ENCODE data around the gene TEKT1.
"Not testable (repeated sequence)": the region's sequence is repeated elsewhere in the genome, so short reads cannot be mapped to it uniquely, and the experiment has no call there.

Gene TEKT1

DNA sequence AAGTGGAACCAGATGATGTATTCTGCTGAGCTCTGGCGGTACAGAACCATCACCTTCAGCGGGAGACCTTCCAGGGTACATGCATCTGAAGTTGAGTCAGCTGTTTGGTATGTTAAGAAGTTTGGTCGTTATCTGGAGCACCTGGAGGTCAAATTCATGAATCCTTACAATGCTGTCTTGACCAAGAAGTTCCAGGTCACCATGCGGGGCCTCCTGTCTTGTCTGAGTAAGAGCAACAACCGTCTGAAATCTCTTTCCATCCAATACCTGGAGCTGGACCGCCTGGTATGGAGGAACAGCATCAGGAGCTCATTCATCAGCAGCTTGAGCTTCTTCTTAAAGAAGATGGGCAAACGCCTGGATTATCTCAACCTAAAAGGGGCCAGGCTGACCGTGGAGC is 51.5 kb downstream of the TEKT1 start:
- DNase-seq (ENCODE audit: extremely low read depth, low read depth) = no peak
- TF ChIP-seq, protein P1, sequence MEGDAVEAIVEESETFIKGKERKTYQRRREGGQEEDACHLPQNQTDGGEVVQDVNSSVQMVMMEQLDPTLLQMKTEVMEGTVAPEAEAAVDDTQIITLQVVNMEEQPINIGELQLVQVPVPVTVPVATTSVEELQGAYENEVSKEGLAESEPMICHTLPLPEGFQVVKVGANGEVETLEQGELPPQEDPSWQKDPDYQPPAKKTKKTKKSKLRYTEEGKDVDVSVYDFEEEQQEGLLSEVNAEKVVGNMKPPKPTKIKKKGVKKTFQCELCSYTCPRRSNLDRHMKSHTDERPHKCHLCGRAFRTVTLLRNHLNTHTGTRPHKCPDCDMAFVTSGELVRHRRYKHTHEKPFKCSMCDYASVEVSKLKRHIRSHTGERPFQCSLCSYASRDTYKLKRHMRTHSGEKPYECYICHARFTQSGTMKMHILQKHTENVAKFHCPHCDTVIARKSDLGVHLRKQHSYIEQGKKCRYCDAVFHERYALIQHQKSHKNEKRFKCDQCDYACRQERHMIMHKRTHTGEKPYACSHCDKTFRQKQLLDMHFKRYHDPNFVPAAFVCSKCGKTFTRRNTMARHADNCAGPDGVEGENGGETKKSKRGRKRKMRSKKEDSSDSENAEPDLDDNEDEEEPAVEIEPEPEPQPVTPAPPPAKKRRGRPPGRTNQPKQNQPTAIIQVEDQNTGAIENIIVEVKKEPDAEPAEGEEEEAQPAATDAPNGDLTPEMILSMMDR (IDR thresholded peaks at IDR 0.05; ENCODE audit: low read depth, low read length, missing control alignments) = no peak
- no peak overlapping the region for H3K4me3 ChIP-seq (replicated peaks; ENCODE audit: low read depth, low read length)

DNA sequence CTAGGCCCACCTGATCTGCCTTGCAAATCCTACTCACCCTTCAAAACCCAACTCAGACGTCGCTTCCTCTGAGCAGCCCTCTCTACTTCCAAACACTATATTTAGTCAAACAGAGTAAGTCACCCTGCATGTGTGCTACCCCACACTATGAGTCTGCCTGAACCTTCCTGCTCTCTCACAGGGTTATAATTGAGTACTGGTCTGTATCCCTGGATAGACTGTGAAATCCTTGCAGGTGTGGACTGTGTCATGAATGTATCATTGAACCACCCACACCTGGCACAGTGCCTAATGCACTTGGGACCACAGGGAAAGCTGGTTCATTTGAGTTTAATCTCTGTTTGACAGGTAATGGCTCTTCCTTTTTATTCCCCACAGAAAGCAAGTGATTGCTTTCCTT is 52.1 kb downstream of the TEKT1 start:
- no peak overlapping the region for H3K4me3 ChIP-seq (replicated peaks; ENCODE audit: low read depth, low read length)
- TF ChIP-seq, protein P1 (IDR thresholded peaks at IDR 0.05; ENCODE audit: low read depth, low read length, missing control alignments) = no peak
- no peak for DNase-seq (ENCODE audit: extremely low read depth, low read depth)

DNA sequence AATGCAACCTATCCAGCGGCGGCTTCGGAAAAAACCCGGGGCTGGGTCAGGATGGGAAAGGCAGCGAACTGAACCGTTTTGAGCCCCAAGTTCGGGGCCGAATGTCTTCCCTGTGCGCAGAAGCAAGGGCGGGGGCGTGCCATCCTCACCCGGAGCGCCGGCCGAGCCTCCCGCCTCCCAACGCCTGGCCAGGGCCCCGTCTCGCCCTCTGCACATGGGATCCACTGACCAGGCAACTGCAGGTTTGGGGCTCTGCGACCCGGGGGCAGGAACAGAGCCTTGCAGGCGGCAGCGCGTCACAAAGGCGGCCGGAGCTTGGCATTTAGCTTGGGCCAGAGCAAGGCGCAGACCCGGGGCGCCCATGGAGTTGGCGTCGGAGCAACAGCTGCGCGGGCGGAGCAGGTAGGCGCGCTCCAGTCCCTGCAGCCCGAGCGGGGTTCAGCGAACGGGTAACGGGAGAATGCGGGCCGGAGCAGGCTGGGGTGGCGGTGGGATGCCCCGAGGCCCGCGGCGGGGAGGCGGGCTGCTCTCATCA is 55.6 kb downstream of the TEKT1 start, which contains the start of gene FBXO39:
Gene FBXO39, plus strand, starts transcription at position 345 of the 535 bp plus-strand sequence. CDS start 3,654 bp downstream, outside the sequence.
- TF ChIP-seq, protein P1 (IDR thresholded peaks at IDR 0.05; ENCODE audit: low read depth, low read length, missing control alignments) = no peak
- no peak within 1 kb of the TSS for H3K4me3 ChIP-seq (replicated peaks; ENCODE audit: low read depth, low read length)
- no peak for DNase-seq (ENCODE audit: extremely low read depth, low read depth)

DNA sequence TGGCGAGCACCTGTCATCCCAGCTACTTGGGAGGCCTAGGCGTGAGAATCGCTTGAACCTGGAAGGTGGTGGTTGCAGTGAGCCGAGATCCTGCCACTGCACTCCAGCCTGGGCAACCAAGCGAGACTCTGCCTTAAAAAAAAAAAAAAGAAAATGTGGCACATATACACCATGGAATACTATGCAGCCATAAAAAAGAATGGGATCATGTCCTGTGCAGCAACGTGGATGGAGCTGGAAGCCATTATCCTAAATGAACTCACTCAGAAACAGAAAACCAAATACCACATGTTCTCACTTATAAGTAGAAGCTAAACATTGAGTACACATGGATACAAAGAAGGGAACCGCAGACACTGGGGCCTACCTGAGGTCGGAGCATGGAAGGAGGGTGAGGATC is 56.6 kb downstream of the TEKT1 start:
- DNase-seq (ENCODE audit: extremely low read depth, low read depth); H3K4me3 ChIP-seq (replicated peaks; ENCODE audit: low read depth, low read length): not testable (repeated sequence)

DNA sequence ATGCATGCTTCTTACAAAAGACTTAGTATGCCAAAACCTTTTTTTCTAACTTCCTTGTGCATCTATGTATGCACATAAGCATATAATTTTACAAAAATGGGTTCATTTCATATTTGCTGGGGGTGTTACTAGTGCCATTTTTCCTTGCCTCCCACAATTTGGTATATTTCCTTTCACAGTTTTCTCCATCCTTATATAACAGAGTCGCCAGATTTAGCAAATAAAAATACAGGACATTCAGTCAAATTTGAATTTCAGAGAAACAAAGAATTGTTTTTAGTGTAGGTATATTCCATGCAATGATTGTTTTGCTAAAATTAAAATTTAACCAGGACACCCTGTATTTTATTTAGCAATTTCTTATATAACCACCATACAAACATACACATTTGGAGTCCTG is 59.5 kb downstream of the TEKT1 start:
- no peak overlapping the region for H3K4me3 ChIP-seq (replicated peaks; ENCODE audit: low read depth, low read length)
- TF ChIP-seq, protein P1 (IDR thresholded peaks at IDR 0.05; ENCODE audit: low read depth, low read length, missing control alignments) = no peak
- no peak for DNase-seq (ENCODE audit: extremely low read depth, low read depth)

DNA sequence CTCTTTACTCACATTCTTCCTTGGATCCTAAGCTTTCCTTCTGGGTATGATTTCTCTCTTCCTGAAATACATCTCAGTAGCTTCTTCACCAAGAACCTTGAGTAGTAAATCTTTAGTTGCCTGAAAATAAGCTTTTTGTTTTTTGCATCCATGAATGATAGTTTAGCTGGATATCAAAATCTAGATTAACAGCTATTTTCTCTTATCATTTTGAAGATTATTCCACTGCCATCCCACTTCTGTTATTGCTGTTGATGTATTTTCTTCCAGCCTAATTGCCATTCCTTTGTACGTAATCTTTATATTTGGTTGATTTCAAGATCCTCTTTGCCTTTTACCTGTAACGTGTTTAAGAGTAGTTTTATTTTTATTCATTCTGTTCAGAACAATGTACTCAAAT is 63.1 kb downstream of the TEKT1 start:
- H3K4me3 ChIP-seq (replicated peaks; ENCODE audit: low read depth, low read length) = no peak overlapping the region
- DNase-seq (ENCODE audit: extremely low read depth, low read depth) = no peak
- TF ChIP-seq, protein P1 (IDR thresholded peaks at IDR 0.05; ENCODE audit: low read depth, low read length, missing control alignments) = no peak

DNA sequence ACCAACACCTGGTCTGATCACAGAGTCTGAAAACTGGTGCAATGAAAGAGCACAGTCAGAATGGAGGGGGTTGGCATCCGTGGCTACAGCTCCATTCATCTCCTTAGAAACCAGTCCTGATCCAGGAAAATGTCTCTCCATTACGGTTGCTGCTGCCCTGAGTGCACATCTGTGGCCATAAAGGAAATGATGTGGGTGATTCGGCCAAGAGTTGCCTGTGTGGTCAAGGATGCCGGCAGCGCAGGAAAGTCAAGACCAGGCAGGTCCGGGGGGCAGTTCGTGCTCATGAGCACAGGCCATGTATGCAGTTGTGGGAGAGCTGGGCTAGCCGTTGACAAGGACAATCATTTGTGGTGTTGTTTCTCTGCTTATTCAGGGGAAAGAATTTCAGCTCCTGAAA is 69.8 kb downstream of the TEKT1 start:
- no peak for DNase-seq (ENCODE audit: extremely low read depth, low read depth)
- no peak overlapping the region for H3K4me3 ChIP-seq (replicated peaks; ENCODE audit: low read depth, low read length)
- TF ChIP-seq, protein P1 (IDR thresholded peaks at IDR 0.05; ENCODE audit: low read depth, low read length, missing control alignments) = no peak

All from HFF-Myc (cell line).